Bronchial epithelial cell (primary cell): ENCODE results near the gene SELENOW. TPM values are rescaled to one million over a fixed set of nuclear protein-coding genes. Genes with fewer than 3 reads are reported as not detected.
A peak's percentile ranks its signal among the peaks of the same experiment; 100 is the strongest.
"Not testable (repeated sequence)": the region's sequence is repeated elsewhere in the genome, so short reads cannot be mapped to it uniquely, and the experiment has no call there.

Experiments
- DNase-seq: peaks from one replicate; pipeline ENCODE4 v3.0.0-alpha.2; 2010; ENCODE audit warnings: low read depth
- FAIRE-seq: peaks from 2 replicates; lab custom pipeline; 2011; peaks lifted over from hg19 to GRCh38; lab: Jason Lieb, UNC
- H3K27me3 ChIP-seq: 2 replicates; pipeline ENCODE4 v1.5.1; 2011; ENCODE audit warnings: low read length; ENCODE audit not compliant: control insufficient read depth, insufficient read depth
- H3K36me3 ChIP-seq: 2 replicates; pipeline ENCODE4 v1.5.1; 2011; ENCODE audit warnings: low read length; ENCODE audit not compliant: control insufficient read depth, insufficient read depth
- H3K4me3 ChIP-seq: 2 replicates; pipeline ENCODE4 v1.5.1; 2011; ENCODE audit warnings: mild to moderate bottlenecking, low read depth, low read length, control low read depth
- total RNA-seq: library from RNA; depleted of rRNA; stranded (reverse); fragments of >200 nt; gene quantifications from 2 replicates; pipeline ENCODE4 v1.2.1, GENCODE V29; 2014
- TF ChIP-seq, protein P1 (sequence below): IDR thresholded peaks from 2 replicates; pipeline ENCODE4 v1.5.1; 2011; ENCODE audit warnings: mild to moderate bottlenecking, moderate library complexity, low read length, control low read depth, inconsistent platforms; ENCODE audit not compliant: insufficient read depth, severe bottlenecking

The SELENOW gene
- total RNA-seq, 1 donor from 2014 or later: 149 TPM

DNA sequence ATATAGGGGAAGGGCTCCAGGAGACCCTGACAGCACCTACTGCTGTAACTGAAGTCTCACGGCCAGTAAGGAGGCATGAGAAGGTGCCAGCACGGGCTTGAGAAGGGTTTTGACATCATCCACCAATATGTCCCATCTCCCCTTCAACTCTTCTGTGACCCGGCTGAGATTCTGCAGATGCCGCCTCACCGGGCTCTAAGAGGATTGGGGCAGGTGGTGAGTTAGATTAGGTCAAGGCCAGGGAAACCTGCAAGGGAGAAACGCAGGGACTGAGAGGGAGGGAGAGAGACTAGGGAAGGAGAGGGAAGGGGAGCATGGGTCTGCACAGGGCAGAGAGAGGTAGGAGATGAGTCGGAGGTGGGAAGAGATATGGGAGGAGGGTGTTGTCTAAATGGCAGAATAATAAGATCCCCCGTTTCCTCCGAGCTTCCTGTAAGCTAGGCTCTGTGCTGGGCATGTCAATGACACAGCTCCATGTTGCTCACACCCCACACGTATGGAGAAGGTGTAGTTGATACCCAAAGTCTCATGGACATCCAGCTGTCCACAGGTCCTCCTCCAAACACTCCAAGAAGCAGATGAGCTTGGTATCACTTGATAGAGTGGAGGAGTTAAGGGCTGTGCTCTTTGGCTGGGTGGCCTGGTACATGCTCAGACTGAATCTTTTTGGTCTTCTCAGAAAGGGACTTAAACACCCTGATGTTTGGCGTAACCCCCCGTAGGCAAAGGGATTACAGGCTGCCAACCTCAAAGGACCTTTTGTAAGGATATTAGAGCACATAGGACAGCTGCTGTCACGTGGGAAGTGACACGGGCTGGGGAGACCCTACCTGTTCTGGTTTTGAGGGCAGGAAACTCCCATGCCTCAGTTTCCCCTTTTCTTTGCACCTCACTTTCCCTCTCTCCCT is 19.7 kb downstream of the SELENOW start:
- TF ChIP-seq, protein P1, sequence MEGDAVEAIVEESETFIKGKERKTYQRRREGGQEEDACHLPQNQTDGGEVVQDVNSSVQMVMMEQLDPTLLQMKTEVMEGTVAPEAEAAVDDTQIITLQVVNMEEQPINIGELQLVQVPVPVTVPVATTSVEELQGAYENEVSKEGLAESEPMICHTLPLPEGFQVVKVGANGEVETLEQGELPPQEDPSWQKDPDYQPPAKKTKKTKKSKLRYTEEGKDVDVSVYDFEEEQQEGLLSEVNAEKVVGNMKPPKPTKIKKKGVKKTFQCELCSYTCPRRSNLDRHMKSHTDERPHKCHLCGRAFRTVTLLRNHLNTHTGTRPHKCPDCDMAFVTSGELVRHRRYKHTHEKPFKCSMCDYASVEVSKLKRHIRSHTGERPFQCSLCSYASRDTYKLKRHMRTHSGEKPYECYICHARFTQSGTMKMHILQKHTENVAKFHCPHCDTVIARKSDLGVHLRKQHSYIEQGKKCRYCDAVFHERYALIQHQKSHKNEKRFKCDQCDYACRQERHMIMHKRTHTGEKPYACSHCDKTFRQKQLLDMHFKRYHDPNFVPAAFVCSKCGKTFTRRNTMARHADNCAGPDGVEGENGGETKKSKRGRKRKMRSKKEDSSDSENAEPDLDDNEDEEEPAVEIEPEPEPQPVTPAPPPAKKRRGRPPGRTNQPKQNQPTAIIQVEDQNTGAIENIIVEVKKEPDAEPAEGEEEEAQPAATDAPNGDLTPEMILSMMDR: no peak
- Histone ChIP-seq H3K36me3 (no peaks in the 10 kb centered on the region), H3K27me3 (no peaks in the 10 kb centered on the region), H3K4me3 (no peak overlapping the region)
- FAIRE-seq (peak; percentile 91), DNase-seq (no peak)

DNA sequence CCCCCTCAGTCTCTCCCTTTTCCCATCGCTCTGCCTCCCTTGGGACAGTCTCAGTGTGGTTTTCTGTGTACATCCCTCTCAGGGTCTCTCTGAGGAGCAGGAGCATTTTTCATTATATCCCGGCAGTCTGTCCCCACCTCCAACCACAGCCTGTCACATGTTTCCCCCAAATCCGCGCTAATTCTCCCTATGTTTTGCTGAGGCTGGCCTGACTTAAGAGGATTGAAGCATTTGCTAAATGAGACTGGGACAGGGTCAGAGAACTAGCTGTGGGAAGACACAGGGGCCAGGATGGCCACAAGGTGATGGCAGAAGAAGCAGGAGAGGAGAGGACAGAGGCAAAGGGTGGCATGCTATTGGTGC is 20.4 kb downstream of the SELENOW start:
- no peak for FAIRE-seq
- no peaks in the 10 kb centered on the region for H3K36me3 ChIP-seq
- no peak overlapping the region for H3K4me3 ChIP-seq
- H3K27me3 ChIP-seq: no peaks in the 10 kb centered on the region
- DNase-seq: no peak
- TF ChIP-seq, protein P1: no peak

DNA sequence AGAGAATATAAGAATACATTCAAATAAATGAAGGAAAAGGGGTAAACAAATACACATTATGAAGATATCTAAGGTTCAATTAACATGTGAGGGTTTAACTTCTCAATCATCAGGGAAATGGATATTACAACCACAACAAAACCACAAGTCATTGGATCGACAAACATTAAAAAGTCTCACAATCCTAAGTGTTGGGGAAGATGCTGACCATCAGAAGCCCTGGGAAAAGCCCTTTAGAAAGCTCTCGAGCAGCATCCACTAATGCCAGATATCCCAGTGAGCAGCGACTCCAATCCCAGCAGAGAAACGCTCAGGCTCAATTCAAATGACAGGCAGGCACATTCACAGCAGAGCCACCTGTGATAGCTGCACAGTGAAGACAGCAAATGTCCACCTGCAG is 22.8 kb downstream of the SELENOW start:
- DNase-seq (no peak), FAIRE-seq (peak; percentile 97)
- Histone ChIP-seq H3K36me3 (no peaks in the 10 kb centered on the region), H3K27me3 (no peaks in the 10 kb centered on the region), H3K4me3 (no peak overlapping the region)
- TF ChIP-seq, protein P1: no peak

DNA sequence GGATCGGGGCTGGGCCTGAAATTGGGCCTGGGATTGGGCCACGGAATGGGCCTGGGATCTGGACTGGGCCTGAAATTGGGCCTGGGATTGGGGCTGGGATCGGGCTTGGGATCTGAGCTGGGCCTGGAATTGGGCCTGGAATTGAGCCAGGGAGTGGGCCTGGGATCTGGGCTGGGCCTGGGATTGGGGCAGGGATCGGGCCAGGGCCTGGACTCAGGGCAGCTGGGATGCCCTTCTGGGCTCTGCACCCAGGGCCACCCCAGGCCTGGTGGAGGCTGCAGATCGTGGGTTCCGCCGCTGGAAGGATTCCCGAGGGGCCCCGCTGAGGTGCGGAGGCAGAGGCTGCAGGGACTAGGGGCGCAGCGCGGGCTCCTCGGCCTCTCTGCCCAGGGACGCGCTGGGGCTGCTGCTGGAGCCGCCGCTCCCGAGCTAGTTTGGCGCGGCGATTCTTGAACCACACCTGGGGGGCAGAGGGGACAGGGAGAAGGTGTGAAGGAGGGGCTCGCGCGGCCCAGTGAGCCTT is 24.1 kb downstream of the SELENOW start:
- H3K4me3 ChIP-seq: no peak overlapping the region
- H3K36me3 ChIP-seq: no peaks in the 10 kb centered on the region
- FAIRE-seq (no peak), DNase-seq (no peak)
- TF ChIP-seq, protein P1: no peak
- H3K27me3 ChIP-seq: no peaks in the 10 kb centered on the region

DNA sequence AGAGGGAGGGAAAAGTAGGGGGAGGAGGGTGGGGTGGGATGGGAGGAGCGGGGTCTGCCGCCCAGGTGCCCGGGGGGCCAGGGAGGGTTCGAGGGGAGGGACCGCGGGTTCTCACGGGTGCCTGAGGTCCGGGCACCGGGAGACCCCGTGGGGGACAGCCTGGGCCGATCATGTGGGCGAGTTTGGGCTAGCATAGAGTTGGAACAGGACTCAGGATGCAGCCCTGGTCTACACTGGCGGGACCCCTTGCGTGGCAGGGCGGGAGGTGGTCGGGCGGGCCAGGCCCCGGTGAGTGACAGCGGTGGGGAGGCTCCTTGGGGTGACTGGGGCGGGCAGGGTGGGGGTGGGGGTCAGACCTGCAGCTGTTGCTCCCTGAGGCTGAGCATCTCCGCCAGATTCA is 24.6 kb downstream of the SELENOW start:
- H3K27me3 ChIP-seq, H3K4me3 ChIP-seq, H3K36me3 ChIP-seq, FAIRE-seq, DNase-seq: not testable (repeated sequence)

DNA sequence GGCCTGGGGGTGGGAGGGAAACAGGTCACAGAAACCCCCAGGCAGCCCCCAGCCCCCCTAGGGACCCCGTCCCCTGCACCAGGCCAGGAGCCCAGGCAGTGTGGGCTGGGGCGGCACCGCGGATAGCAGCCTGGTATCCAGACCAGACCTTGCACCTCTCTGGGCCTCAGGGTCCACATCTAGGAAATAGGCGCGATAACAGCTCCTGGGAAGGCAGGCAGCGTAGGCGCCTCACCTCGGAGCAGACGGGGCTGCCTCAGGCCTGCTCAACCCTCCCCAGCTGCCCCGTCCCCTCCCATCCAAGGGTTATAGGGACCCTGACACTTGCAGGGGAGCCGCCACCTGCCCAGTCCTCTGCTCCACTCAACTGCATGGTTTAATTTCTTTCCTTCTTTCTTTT is 25.2 kb downstream of the SELENOW start:
- H3K27me3 ChIP-seq, H3K36me3 ChIP-seq, DNase-seq, FAIRE-seq, H3K4me3 ChIP-seq: not testable (repeated sequence)

DNA sequence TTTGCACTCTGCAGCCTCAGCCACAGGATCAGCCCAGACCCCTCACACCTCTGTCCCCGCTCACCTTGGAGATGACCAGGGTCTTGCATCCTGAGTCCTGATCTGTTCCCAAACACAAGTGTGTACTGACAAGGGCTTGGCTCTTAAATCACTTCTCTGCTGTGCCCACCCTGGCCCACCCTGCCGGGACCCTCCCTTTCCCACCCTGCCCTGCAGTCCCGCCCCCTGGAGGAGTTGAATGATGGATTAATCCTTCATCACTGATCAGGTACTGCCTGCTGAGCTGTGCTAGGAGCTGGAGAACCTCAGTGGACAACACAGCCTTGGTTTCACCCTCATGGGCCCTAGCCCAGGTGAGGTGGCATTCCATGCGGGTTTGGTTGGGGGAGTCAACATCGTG is 25.9 kb downstream of the SELENOW start, which contains the start of gene TPRX1:
Gene TPRX1 (minus strand): TSS at position 101 of the 400 bp plus-strand sequence. CDS start 12 bp downstream, at position 89.
- FAIRE-seq: peak; percentile 32
- not testable (repeated sequence) for DNase-seq

More for the DNA sequence above, 25.9 kb downstream of the SELENOW start, which contains the start of gene TPRX1:
- not testable (repeated sequence) for H3K4me3 ChIP-seq, H3K36me3 ChIP-seq, H3K27me3 ChIP-seq
